ENCODE data around the gene EPOP.

EPOP gene

DNA sequence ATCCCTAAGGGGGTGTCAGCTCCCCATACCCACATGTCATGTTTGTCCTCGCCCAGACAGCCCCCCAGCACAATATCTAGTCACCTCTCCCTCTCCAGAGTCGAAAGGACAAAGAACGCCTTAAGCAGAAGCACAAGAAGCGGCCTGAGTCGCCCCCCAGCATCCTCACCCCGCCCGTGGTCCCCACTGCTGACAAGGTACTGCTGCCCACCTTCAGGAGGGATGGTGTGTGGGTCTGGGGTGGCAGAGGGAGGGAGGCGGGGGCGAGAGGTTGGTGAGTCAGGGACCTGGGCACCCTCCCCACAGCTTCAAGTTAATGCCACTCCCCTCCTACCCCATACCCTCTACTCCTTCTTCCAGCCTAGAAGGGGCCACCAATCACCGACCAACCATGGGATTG lies 37.8 kb upstream of the EPOP start:
- Histone ChIP-seq H3F3A (ENCODE audit: low read depth) (no peaks in the 10 kb centered on the region), H3K36me3 (ENCODE audit: insufficient read depth, low read length) (peaks cover 48% of the 10 kb centered on the region; the same call in 1 of the 2 replicates), H3K27me3 (ENCODE audit: insufficient read depth, low read length, poor library complexity, severe bottlenecking) (no peaks in the 10 kb centered on the region), H3K4me2 (ENCODE audit: low read depth, low read length, poor library complexity, severe bottlenecking) (no peak overlapping the region), H4K20me1 (ENCODE audit: insufficient read depth, low read length, poor library complexity, severe bottlenecking) (peaks cover 29% of the 10 kb centered on the region), H3K9me2 (replicated peaks; ENCODE audit: low read depth, low read length) (no peaks in the 10 kb centered on the region), H3K4me1 (ENCODE audit: insufficient read depth, low read length, poor library complexity, severe bottlenecking) (peaks cover 32% of the 10 kb centered on the region), H2AFZ (ENCODE audit: low read length) (no peak overlapping the region), H3K9ac (ENCODE audit: low read depth, low read length, poor library complexity, severe bottlenecking) (no peak overlapping the region), H3K4me3 (ENCODE audit: low read length, poor library complexity, severe bottlenecking) (no peak overlapping the region), H3K79me2 (ENCODE audit: insufficient read depth, low read length) (peaks cover 32% of the 10 kb centered on the region), H3K9me3 (ENCODE audit: insufficient read depth, low read depth, low read length) (no peaks in the 10 kb centered on the region)
- TF ChIP-seq EZH2phosphoT487 (IDR thresholded peaks at IDR 0.05; ENCODE audit: borderline replicate concordance): no peak
- TF ChIP-seq, protein P1, sequence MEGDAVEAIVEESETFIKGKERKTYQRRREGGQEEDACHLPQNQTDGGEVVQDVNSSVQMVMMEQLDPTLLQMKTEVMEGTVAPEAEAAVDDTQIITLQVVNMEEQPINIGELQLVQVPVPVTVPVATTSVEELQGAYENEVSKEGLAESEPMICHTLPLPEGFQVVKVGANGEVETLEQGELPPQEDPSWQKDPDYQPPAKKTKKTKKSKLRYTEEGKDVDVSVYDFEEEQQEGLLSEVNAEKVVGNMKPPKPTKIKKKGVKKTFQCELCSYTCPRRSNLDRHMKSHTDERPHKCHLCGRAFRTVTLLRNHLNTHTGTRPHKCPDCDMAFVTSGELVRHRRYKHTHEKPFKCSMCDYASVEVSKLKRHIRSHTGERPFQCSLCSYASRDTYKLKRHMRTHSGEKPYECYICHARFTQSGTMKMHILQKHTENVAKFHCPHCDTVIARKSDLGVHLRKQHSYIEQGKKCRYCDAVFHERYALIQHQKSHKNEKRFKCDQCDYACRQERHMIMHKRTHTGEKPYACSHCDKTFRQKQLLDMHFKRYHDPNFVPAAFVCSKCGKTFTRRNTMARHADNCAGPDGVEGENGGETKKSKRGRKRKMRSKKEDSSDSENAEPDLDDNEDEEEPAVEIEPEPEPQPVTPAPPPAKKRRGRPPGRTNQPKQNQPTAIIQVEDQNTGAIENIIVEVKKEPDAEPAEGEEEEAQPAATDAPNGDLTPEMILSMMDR (conservative IDR thresholded peaks at IDR 0.05; ENCODE audit: low read length): no peak

DNA sequence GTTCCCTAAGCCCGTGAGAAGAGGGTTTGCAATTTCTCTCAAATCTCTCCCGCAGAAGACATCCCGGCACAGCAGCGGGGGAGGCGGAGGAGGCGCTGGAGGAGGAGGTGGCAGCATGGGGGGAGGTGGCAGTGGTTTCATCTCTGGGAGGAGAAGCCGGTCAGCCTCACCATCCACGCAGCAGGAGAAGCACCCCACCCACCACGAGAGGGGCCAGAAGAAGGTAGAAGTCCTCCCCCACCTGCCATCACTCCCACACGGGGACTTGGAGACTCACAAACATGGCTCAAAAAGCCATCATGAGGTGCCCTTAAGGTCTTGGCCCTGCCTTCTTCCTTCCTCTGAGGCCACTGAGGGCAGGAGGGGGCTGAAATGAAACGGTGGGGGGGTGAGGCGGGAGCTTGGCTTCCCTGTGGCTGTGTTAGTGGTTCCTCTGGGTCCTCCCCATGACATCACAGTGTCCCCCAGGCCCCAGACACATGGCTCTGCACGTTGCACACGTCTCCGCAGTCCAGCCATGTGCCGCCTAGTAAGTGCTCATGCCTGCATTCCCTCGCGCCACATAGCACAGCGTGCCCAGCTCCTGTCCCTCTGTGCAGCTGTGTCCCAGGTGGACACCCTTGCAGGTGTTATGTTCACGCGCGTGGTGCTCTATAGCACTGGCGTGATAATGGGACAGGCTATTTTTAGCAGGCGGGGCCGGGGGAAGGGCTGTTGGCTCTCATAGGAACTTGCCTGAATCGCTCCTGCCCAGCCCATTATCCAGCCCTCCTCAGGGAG lies 37.2 kb upstream of the EPOP start:
- Histone ChIP-seq H3K4me2 (ENCODE audit: low read depth, low read length, poor library complexity, severe bottlenecking) (peak overlapping the region; percentile 28), H3K4me1 (ENCODE audit: insufficient read depth, low read length, poor library complexity, severe bottlenecking) (peaks cover 37% of the 10 kb centered on the region)

DNA sequence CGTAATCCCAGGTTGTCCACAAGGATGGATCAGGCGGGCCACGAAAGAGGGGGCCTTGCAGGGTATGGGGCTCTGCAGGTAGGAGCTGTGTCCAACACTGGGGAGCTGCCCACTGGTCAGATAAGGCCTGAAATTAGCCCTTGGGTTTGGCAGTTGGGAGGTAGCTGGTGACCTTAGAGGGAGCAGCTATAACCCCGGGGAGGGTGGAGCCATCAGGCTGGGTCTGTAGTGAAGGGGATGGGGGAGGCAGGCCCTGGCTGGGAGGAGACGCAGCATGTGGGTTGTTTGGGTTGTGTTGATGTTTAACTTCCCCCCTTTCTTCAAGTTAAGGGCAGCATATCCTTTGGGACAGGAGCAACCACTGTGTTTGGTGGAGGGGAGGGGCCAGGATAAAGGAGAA lies 36.2 kb upstream of the EPOP start:
- TF ChIP-seq, protein P1 (conservative IDR thresholded peaks at IDR 0.05; ENCODE audit: low read length): no peak
- Histone ChIP-seq H3K79me2 (ENCODE audit: insufficient read depth, low read length) (peaks cover 48% of the 10 kb centered on the region), H3K27me3 (ENCODE audit: insufficient read depth, low read length, poor library complexity, severe bottlenecking) (no peaks in the 10 kb centered on the region), H3F3A (ENCODE audit: low read depth) (no peaks in the 10 kb centered on the region), H3K4me3 (ENCODE audit: low read length, poor library complexity, severe bottlenecking) (no peak overlapping the region), H3K9me3 (ENCODE audit: insufficient read depth, low read depth, low read length) (no peaks in the 10 kb centered on the region), H2AFZ (ENCODE audit: low read length) (no peak overlapping the region), H3K4me1 (ENCODE audit: insufficient read depth, low read length, poor library complexity, severe bottlenecking) (peaks cover 43% of the 10 kb centered on the region), H3K9ac (ENCODE audit: low read depth, low read length, poor library complexity, severe bottlenecking) (no peak overlapping the region), H3K4me2 (ENCODE audit: low read depth, low read length, poor library complexity, severe bottlenecking) (peak overlapping the region; percentile 13), H4K20me1 (ENCODE audit: insufficient read depth, low read length, poor library complexity, severe bottlenecking) (peaks cover 45% of the 10 kb centered on the region), H3K9me2 (replicated peaks; ENCODE audit: low read depth, low read length) (no peaks in the 10 kb centered on the region), H3K36me3 (ENCODE audit: insufficient read depth, low read length) (peaks cover 44% of the 10 kb centered on the region; the same call in 1 of the 2 replicates)

More for the DNA sequence above, 37.2 kb upstream of the EPOP start:
- no peaks in the 10 kb centered on the region for H3F3A ChIP-seq (ENCODE audit: low read depth)
- H3K4me3 ChIP-seq (ENCODE audit: low read length, poor library complexity, severe bottlenecking): no peak overlapping the region
- H2AFZ ChIP-seq (ENCODE audit: low read length): no peak overlapping the region
- H3K27me3 ChIP-seq (ENCODE audit: insufficient read depth, low read length, poor library complexity, severe bottlenecking): no peaks in the 10 kb centered on the region
- no peaks in the 10 kb centered on the region for H3K9me3 ChIP-seq (ENCODE audit: insufficient read depth, low read depth, low read length)
- peaks cover 38% of the 10 kb centered on the region for H3K79me2 ChIP-seq (ENCODE audit: insufficient read depth, low read length)
- H3K9me2 ChIP-seq (replicated peaks; ENCODE audit: low read depth, low read length): no peaks in the 10 kb centered on the region
- H3K9ac ChIP-seq (ENCODE audit: low read depth, low read length, poor library complexity, severe bottlenecking): no peak overlapping the region
- H3K36me3 ChIP-seq (ENCODE audit: insufficient read depth, low read length): peaks cover 44% of the 10 kb centered on the region; the same call in 1 of the 2 replicates
- H4K20me1 ChIP-seq (ENCODE audit: insufficient read depth, low read length, poor library complexity, severe bottlenecking): peaks cover 35% of the 10 kb centered on the region
- TF ChIP-seq EZH2phosphoT487 (IDR thresholded peaks at IDR 0.05; ENCODE audit: borderline replicate concordance): no peak
- TF ChIP-seq, protein P1 (conservative IDR thresholded peaks at IDR 0.05; ENCODE audit: low read length): no peak

Measured in Loucy (cell line).